ENCODE results near the gene ATP7B.

The ATP7B gene

DNA sequence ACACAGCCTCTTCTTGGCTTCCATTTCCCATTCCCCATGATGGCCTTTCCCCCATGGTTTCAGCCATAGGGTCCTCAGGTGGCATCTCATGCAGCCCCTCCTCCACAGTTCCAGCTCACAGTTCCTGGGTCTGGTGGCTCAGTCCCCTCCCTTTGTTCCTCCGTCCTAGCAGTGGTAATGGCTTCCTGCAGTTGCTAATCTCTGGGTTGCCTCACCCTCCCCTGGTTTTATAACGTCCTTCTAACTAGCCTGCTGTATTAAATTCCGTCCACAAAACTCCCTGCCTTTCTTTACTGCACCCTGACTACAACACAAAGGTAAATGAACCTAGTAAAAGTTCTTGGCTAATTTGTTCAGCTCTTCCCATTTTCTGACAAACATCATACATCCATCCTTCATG lies 118.6 kb downstream of the ATP7B start:
- no peak for TF ChIP-seq REST (IDR thresholded peaks at IDR 0.05; ENCODE audit: low read depth)
- no peak for TF ChIP-seq TCF12 (IDR thresholded peaks at IDR 0.05; ENCODE audit: low read depth)
- no peak for TF ChIP-seq CREB1 (IDR thresholded peaks at IDR 0.05; ENCODE audit: low read depth)
- TF ChIP-seq NFIC (IDR thresholded peaks at IDR 0.05), result no peak
- TF ChIP-seq RAD21 (IDR thresholded peaks at IDR 0.05; ENCODE audit: low read depth), result no peak
- no peak for TF ChIP-seq TEAD4 (IDR thresholded peaks at IDR 0.05)
- TF ChIP-seq EGR1 (IDR thresholded peaks at IDR 0.05), result no peak
- no peak for TF ChIP-seq CEBPB (IDR thresholded peaks at IDR 0.05)
- TF ChIP-seq TAF1 (IDR thresholded peaks at IDR 0.05; ENCODE audit: low read depth), result no peak
- no peak for TF ChIP-seq YY1 (IDR thresholded peaks at IDR 0.05; ENCODE audit: low read depth)
- TF ChIP-seq FOXM1 (IDR thresholded peaks at IDR 0.05; ENCODE audit: borderline replicate concordance, low read depth), result no peak
- TF ChIP-seq, protein P1, sequence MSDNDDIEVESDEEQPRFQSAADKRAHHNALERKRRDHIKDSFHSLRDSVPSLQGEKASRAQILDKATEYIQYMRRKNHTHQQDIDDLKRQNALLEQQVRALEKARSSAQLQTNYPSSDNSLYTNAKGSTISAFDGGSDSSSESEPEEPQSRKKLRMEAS (IDR thresholded peaks at IDR 0.05), result no peak
- no peak for TF ChIP-seq EP300 (IDR thresholded peaks at IDR 0.05; ENCODE audit: borderline replicate concordance)
- TF ChIP-seq, protein P2, sequence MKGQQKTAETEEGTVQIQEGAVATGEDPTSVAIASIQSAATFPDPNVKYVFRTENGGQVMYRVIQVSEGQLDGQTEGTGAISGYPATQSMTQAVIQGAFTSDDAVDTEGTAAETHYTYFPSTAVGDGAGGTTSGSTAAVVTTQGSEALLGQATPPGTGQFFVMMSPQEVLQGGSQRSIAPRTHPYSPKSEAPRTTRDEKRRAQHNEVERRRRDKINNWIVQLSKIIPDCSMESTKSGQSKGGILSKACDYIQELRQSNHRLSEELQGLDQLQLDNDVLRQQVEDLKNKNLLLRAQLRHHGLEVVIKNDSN (IDR thresholded peaks at IDR 0.05), result no peak
- TF ChIP-seq ZBTB7A (IDR thresholded peaks at IDR 0.05; ENCODE audit: low read depth), result no peak

- TF ChIP-seq TAF1 (IDR thresholded peaks at IDR 0.05; ENCODE audit: low read depth) (no peak), EP300 (IDR thresholded peaks at IDR 0.05; ENCODE audit: borderline replicate concordance) (no peak), EGR1 (IDR thresholded peaks at IDR 0.05) (no peak)
- TF ChIP-seq, protein P2 (IDR thresholded peaks at IDR 0.05), result no peak
Measured at GRCh38 chr13:51887468-51887867, 123.8 kb downstream of the ATP7B start.

GRCh38 chr13:51885651-51886050 lies 125.6 kb downstream of the ATP7B start:
- TF ChIP-seq YY1 (IDR thresholded peaks at IDR 0.05; ENCODE audit: low read depth) (no peak), RAD21 (IDR thresholded peaks at IDR 0.05; ENCODE audit: low read depth) (no peak), CEBPB (IDR thresholded peaks at IDR 0.05) (no peak), ZBTB7A (IDR thresholded peaks at IDR 0.05; ENCODE audit: low read depth) (no peak), NFIC (IDR thresholded peaks at IDR 0.05) (no peak), TCF12 (IDR thresholded peaks at IDR 0.05; ENCODE audit: low read depth) (no peak), TEAD4 (IDR thresholded peaks at IDR 0.05) (no peak), TAF1 (IDR thresholded peaks at IDR 0.05; ENCODE audit: low read depth) (no peak), EGR1 (IDR thresholded peaks at IDR 0.05) (no peak), REST (IDR thresholded peaks at IDR 0.05; ENCODE audit: low read depth) (no peak)
- TF ChIP-seq, protein P1 (IDR thresholded peaks at IDR 0.05), result no peak
- TF ChIP-seq, protein P2 (IDR thresholded peaks at IDR 0.05), result no peak

DNA sequence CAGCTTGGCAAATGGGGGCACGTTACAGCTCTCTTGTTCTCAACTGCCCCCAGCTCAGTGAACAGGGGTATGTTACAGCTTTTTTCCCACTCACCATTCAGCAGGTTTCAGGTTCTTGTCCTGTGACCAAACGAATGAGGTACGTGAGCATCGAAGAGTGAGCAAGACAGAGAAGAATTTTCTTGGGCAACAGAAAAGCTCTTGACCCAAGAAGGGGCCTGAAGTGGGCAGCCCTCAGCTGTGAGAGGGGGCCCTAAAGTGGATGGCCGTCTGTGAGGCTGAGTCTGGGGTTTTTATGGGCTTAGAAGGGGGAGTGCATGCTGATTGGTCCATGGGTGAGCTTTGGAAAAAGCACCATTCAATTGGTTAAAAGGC lies 128.0 kb downstream of the ATP7B start:
- TF ChIP-seq YY1 (IDR thresholded peaks at IDR 0.05; ENCODE audit: low read depth) (no peak), RAD21 (IDR thresholded peaks at IDR 0.05; ENCODE audit: low read depth) (no peak), CREB1 (IDR thresholded peaks at IDR 0.05; ENCODE audit: low read depth) (no peak), ZBTB7A (IDR thresholded peaks at IDR 0.05; ENCODE audit: low read depth) (no peak), NFIC (IDR thresholded peaks at IDR 0.05) (no peak), EGR1 (IDR thresholded peaks at IDR 0.05) (no peak), TAF1 (IDR thresholded peaks at IDR 0.05; ENCODE audit: low read depth) (no peak), TCF12 (IDR thresholded peaks at IDR 0.05; ENCODE audit: low read depth) (no peak), REST (IDR thresholded peaks at IDR 0.05; ENCODE audit: low read depth) (no peak), TEAD4 (IDR thresholded peaks at IDR 0.05) (no peak), CEBPB (IDR thresholded peaks at IDR 0.05) (no peak), EP300 (IDR thresholded peaks at IDR 0.05; ENCODE audit: borderline replicate concordance) (no peak)
- TF ChIP-seq, protein P1 (IDR thresholded peaks at IDR 0.05), result no peak
- TF ChIP-seq, protein P2 (IDR thresholded peaks at IDR 0.05), result no peak
